Measurements from ENCODE around the gene MMP15.

GRCh38 chr16:58076514-58076913 lies 51.0 kb downstream of the MMP15 start:
- TF ChIP-seq CTCF (IDR thresholded peaks at IDR 0.05; ENCODE audit: insufficient read depth, low read depth, low read length) (no peak), EZH2 (IDR thresholded peaks at IDR 0.05; ENCODE audit: insufficient read depth, low read length) (no peak)

Measured in astrocyte (in vitro differentiated cells and primary cell).